ENCODE measurements around the gene TRAPPC11. TPM values are rescaled to one million over a fixed set of nuclear protein-coding genes. Genes with fewer than 3 reads are reported as not detected.

TRAPPC11 gene
- total and polyA plus RNA-seq, 2 of the 13 experiments (the other 11 are each of a cell fraction or from before 2014, with no cell fraction given), result 18.0 to 23.2 TPM

Small RNAs within 50 kb of the gene (small RNA-seq; reads per million reads assigned to genes)
- 0 reads per million in 3 experiments for gene RNU6-1053P (ENCODE audit: insufficient read depth in 2 of 3, insufficient read length in 3 of 3, low read depth in 2 of 3, low replicate concordance in 1 of 3)
- gene RNU6-335P (ENCODE audit: insufficient read depth in 2 of 3, insufficient read length in 3 of 3, low read depth in 2 of 3, low replicate concordance in 1 of 3), result 0 reads per million in 3 experiments
- gene RNU6-479P (ENCODE audit: insufficient read depth in 2 of 3, insufficient read length in 3 of 3, low read depth in 2 of 3, low replicate concordance in 1 of 3), result 0 reads per million in 3 experiments

Other genes starting within 250 kb of the TRAPPC11 start
- gene CDKN2AIP, start 214.7 kb upstream of the TRAPPC11 start, total RNA-seq (2016; rRNA removed; fragmentation: Illumina TruSeq; extraction: Trizol), result 18.7 and 21.4 TPM in 2 replicates
- 14.1 and 17.0 TPM in 2 replicates for gene CDKN2AIP, start 214.7 kb upstream of the TRAPPC11 start, polyA plus RNA-seq (2011; rRNA removed)
- 12.4 and 16.9 TPM in 2 replicates for gene ING2, start 154.2 kb upstream of the TRAPPC11 start, total RNA-seq (2016; rRNA removed; fragmentation: Illumina TruSeq; extraction: Trizol)
- gene ING2, start 154.2 kb upstream of the TRAPPC11 start, polyA plus RNA-seq (2011; rRNA removed), result 3.9 and 6.6 TPM in 2 replicates
- gene RWDD4, start 108 bp upstream of the TRAPPC11 start, total RNA-seq (2016; rRNA removed; fragmentation: Illumina TruSeq; extraction: Trizol), result 25.4 and 28.9 TPM in 2 replicates
- gene RWDD4, start 108 bp upstream of the TRAPPC11 start, polyA plus RNA-seq (2011; rRNA removed), result 6.8 and 10.2 TPM in 2 replicates
- gene STOX2, start 246.0 kb downstream of the TRAPPC11 start, total RNA-seq (2016; rRNA removed; fragmentation: Illumina TruSeq; extraction: Trizol), result 0.04 and 0.15 TPM in 2 replicates
- 0.01 TPM in 2 replicates for gene STOX2, start 246.0 kb downstream of the TRAPPC11 start, polyA plus RNA-seq (2011; rRNA removed)